ENCODE measurements around the gene RAB18.

The RAB18 gene

GRCh38 chr10:27581225-27581624 lies 77.1 kb downstream of the RAB18 start:
- H3K4me3 ChIP-seq (replicated peaks; ENCODE audit: low read depth, low read length) = no peak overlapping the region
- no peak for TF ChIP-seq CTCF (IDR thresholded peaks at IDR 0.05; ENCODE audit: low read depth, low read length, missing control alignments)
- no peak for DNase-seq (ENCODE audit: extremely low read depth, low read depth)

- DNase-seq (ENCODE audit: extremely low read depth, low read depth) = no peak
- no peak overlapping the region for H3K4me3 ChIP-seq (replicated peaks; ENCODE audit: low read depth, low read length)
- TF ChIP-seq CTCF (IDR thresholded peaks at IDR 0.05; ENCODE audit: low read depth, low read length, missing control alignments) = no peak
Measured at GRCh38 chr10:27584302-27584701, 80.2 kb downstream of the RAB18 start.
